GM12864 (cell line): ENCODE measurements around the gene PPEF1.

Experiments
- DNase-seq: peaks from one replicate; pipeline ENCODE4 v3.0.0-alpha.2; 2011; ENCODE audit warnings: low read depth
- H3K4me3 ChIP-seq: 2 replicates; pipeline ENCODE4 v1.5.1; 2011; ENCODE audit warnings: mild to moderate bottlenecking, low read depth, low read length, control low read depth
- TF ChIP-seq, protein P1 (sequence below): IDR thresholded peaks from 2 replicates; pipeline ENCODE4 v1.5.1; 2011; ENCODE audit warnings: low read depth, mild to moderate bottlenecking, moderate library complexity, low read length, control low read depth, inconsistent platforms; ENCODE audit errors: missing control alignments

The PPEF1 gene

GRCh38 chrX:18701621-18702361 lies 5.7 kb upstream of the PPEF1 start:
- TF ChIP-seq, protein P1, sequence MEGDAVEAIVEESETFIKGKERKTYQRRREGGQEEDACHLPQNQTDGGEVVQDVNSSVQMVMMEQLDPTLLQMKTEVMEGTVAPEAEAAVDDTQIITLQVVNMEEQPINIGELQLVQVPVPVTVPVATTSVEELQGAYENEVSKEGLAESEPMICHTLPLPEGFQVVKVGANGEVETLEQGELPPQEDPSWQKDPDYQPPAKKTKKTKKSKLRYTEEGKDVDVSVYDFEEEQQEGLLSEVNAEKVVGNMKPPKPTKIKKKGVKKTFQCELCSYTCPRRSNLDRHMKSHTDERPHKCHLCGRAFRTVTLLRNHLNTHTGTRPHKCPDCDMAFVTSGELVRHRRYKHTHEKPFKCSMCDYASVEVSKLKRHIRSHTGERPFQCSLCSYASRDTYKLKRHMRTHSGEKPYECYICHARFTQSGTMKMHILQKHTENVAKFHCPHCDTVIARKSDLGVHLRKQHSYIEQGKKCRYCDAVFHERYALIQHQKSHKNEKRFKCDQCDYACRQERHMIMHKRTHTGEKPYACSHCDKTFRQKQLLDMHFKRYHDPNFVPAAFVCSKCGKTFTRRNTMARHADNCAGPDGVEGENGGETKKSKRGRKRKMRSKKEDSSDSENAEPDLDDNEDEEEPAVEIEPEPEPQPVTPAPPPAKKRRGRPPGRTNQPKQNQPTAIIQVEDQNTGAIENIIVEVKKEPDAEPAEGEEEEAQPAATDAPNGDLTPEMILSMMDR, result no peak
- no peak for DNase-seq
- H3K4me3 ChIP-seq, result no peak overlapping the region

DNA sequence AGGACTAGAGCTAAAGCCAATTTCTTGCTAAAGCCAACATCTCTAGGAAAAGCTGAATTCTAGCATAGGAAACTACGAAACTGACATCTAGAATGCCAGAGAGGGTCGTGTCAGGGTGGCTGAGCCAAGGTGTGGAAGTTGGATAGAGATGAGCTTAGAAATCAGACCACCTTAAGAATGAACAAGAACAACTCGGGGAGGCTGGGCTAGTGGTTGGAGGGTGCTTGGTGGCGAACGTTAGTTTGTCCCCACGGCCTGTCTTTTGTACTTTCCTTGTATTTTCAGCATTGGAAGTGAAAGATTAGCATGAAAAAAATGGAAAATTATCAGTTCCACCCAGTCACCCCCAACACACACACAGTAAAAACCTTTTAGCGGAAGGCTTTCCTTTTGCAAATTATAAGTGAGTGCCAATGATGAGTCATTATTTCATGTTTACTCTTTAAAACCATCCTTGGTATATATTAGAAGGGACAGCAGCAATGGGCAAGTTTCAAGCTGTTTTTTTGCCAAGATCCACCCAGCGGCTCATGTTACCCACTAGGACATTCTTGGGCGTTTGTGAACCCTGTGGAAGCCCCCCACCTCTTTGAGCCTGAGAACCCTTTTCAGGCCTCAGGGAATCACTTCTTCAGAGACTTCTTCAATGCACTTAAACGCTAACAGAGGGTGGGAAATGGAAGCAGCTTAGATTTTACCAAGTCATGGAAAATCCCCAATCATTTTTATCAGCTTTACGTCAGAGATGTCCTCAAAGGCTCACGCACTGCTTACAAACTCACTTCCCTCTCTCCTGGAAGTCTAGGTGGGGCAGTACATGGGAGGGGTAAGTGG lies 4.9 kb upstream of the PPEF1 start:
- DNase-seq, result no peak
- TF ChIP-seq, protein P1, result no peak
- H3K4me3 ChIP-seq, result no peak overlapping the region

DNA sequence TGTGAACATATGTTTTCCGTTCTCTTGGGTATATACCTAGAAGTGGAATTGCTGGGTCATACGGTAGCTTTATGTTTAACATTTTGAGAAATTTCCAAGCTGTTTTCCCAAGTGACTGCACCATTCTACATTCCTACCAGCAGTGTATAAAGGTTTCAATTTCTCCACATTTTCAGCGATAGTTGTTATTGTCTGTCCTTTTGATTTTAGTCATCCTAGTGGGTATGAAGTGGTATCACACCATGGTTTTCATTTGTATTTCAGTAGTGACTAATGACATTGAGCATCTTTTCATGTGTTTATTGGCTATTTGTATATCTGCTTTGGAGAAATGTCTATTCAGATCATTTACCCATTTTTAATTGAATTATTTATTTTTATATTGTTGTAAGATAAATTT lies 2.4 kb downstream of the PPEF1 start:
- TF ChIP-seq, protein P1, result no peak
- no peak overlapping the region for H3K4me3 ChIP-seq
- no peak for DNase-seq

- no peak for DNase-seq
- TF ChIP-seq, protein P1, result no peak
These were observed 7.5 kb downstream of the PPEF1 start for GRCh38 chrX:18714910-18715309.

DNA sequence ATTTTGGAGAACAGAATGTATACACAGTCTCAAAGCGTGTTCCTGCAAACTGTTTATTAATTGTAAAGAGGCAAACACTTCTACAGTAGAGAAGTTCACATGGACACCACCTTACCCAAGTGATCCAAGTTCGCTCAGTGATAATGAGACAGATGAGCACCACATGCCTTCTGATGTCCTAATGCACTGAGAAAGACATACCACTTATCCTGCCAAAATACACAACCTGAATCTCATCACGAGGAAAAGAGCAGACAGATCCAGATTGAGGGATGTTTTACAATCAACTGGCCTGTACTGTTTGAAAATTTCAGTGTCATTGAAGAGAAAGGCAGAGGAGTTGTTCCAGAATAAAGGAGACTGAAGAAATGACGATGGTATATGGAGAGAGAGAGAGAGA lies 12.4 kb downstream of the PPEF1 start:
- TF ChIP-seq, protein P1, result no peak
- H3K4me3 ChIP-seq, result no peak overlapping the region
- no peak for DNase-seq

More at GRCh38 chrX:18714910-18715309, 7.5 kb downstream of the PPEF1 start:
- H3K4me3 ChIP-seq, result no peak overlapping the region

- no peak for DNase-seq
- H3K4me3 ChIP-seq, result no peak overlapping the region
- TF ChIP-seq, protein P1, result no peak
These were observed 14.4 kb downstream of the PPEF1 start for GRCh38 chrX:18721683-18722499.
